Nephron (organoid): ENCODE measurements around the gene PPP1R16B.

Experiments used
- H3K27ac Mint-ChIP-seq, 3 experiments: 2 replicates each; pipeline ENCODE4 v1.8.0; 2020; ENCODE audit warnings: mixed read lengths in 3 of 3, mild to moderate bottlenecking in 2 of 3, moderate library complexity in 1 of 3
- H3K27me3 Mint-ChIP-seq: 2 replicates; pipeline ENCODE4 v1.8.0; 2021; ENCODE audit warnings: low read depth, mild to moderate bottlenecking, moderate library complexity, mixed read lengths
- H3K36me3 Mint-ChIP-seq: 2 replicates; pipeline ENCODE4 v1.8.0; 2020; ENCODE audit warnings: low read depth, mixed read lengths
- H3K4me1 Mint-ChIP-seq: 2 replicates; pipeline ENCODE4 v1.8.0; 2020; ENCODE audit warnings: mixed read lengths
- H3K4me3 Mint-ChIP-seq, 3 experiments: 2 replicates each; pipeline ENCODE4 v1.8.0; 2020; ENCODE audit warnings: mild to moderate bottlenecking in 3 of 3, mixed read lengths in 3 of 3, moderate library complexity in 2 of 3
- H3K9me3 Mint-ChIP-seq: 2 replicates; pipeline ENCODE4 v1.8.0; 2020; ENCODE audit warnings: mixed read lengths
- CTCF ChIP-seq, 3 experiments: fragments of 200-600 bp; sonication (generic); IDR thresholded peaks; one replicate each; pipeline ENCODE4 v1.5.0; 2021; ENCODE audit warnings: antibody characterized with exemption in 3 of 3; ENCODE audit not compliant: unreplicated experiment in 3 of 3

The PPP1R16B gene

DNA sequence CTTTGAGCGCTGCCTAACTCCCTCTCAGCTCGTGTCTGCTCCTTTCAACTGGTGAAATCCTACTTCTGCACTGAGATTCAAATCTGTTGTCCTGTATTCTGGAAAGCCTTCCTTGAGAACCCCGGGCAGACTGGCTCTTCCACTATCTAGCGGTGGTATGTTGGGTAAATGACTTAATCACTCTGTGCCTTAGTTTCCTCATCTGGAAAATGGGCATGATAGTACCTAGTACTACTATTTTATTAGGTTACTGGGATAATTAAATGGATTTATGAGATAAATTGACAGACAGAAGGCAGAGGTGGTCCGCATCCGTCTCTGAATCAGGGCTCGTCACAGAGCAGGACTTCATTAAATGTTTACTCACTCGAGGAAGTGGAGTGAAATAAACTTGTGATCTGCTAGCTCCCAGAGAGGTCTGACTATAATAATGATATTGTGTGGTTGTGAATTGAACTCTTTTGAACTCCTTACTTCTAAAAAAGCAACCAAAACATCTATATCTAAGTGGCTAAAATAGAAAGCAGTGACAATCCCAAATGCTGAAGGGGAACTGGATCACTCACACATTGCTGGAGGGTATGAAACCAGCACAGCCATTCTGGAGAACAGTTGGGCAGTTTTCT is 26.6 kb downstream of the PPP1R16B start:
- Mint-ChIP-seq H3K4me3 (no peak overlapping the region), H3K4me1 (peaks cover 11% of the 10 kb centered on the region), H3K9me3 (no peaks in the 10 kb centered on the region), H3K27me3 (peaks cover 34% of the 10 kb centered on the region), H3K27ac (no peak overlapping the region), H3K36me3 (no peaks in the 10 kb centered on the region)
- no peak for TF ChIP-seq CTCF (IDR thresholded peaks at IDR 0.05; ENCODE audit: unreplicated experiment in 3 of 3)

DNA sequence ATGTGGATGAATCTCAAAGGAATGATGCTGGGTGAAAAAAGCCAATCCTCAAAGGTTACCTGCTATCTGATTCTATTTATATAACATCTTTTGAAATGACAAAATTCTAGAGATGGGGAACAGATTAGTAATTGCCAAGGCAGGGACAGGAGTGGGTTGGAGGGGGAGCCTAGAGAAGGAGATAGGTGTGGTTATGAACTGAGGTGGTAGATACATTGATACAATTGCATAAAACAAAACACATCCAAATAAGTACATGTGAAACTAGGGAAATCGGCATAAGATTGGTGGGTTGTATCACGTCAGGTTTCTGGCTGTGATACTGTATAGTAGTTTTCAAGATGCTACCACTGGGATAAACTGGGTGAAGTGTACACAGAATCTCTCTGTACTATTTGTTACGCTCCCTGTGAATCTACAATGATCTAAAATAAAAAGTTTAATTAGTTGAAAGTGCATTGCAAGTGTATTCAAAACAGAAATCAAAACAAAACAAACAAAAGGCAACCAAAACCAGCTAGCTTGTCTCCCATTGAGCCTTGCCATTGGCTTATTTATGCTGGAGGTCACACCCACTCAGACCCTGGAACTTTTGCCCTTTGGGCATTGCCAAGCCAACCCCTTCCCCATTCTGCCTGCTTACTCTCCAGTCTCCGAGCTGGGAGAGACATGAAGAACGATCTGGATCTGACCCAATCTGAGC is 27.8 kb downstream of the PPP1R16B start:
- H3K36me3 Mint-ChIP-seq, result no peaks in the 10 kb centered on the region
- H3K27ac Mint-ChIP-seq, result no peak overlapping the region
- no peak overlapping the region for H3K4me3 Mint-ChIP-seq
- H3K27me3 Mint-ChIP-seq, result peaks cover 23% of the 10 kb centered on the region
- H3K9me3 Mint-ChIP-seq, result no peaks in the 10 kb centered on the region
- no peaks in the 10 kb centered on the region for H3K4me1 Mint-ChIP-seq
- no peak for TF ChIP-seq CTCF (IDR thresholded peaks at IDR 0.05; ENCODE audit: unreplicated experiment in 3 of 3)

GRCh38 chr20:38833857-38834164 is 28.3 kb downstream of the PPP1R16B start:
- no peaks in the 10 kb centered on the region for H3K4me1 Mint-ChIP-seq
- peaks cover 23% of the 10 kb centered on the region for H3K27me3 Mint-ChIP-seq
- H3K4me3 Mint-ChIP-seq, result no peak overlapping the region
- no peaks in the 10 kb centered on the region for H3K9me3 Mint-ChIP-seq
- H3K27ac Mint-ChIP-seq, result no peak overlapping the region
- no peak for TF ChIP-seq CTCF (IDR thresholded peaks at IDR 0.05; ENCODE audit: unreplicated experiment in 3 of 3)
- no peaks in the 10 kb centered on the region for H3K36me3 Mint-ChIP-seq

GRCh38 chr20:38834868-38835267 is 29.4 kb downstream of the PPP1R16B start:
- no peaks in the 10 kb centered on the region for H3K9me3 Mint-ChIP-seq
- H3K27me3 Mint-ChIP-seq, result peaks cover 19% of the 10 kb centered on the region
- TF ChIP-seq CTCF (IDR thresholded peaks at IDR 0.05; ENCODE audit: unreplicated experiment in 3 of 3), result no peak
- no peak overlapping the region for H3K4me3 Mint-ChIP-seq
- H3K4me1 Mint-ChIP-seq, result no peaks in the 10 kb centered on the region
- no peak overlapping the region for H3K27ac Mint-ChIP-seq
- no peaks in the 10 kb centered on the region for H3K36me3 Mint-ChIP-seq

DNA sequence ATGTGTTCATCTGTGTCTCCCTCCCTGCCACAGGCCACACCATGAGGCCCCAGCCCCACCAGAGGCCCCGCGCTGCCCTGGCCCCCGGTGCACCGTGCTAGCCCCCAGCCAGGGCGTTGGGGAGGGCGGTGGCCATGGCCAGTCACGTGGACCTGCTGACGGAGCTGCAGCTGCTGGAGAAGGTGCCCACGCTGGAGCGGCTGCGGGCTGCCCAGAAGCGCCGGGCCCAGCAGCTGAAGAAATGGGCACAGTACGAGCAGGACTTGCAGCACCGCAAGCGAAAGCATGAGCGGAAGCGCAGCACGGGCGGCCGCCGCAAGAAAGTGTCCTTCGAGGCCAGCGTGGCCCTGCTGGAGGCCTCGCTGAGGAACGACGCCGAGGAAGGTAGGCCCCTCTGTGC is 30.3 kb downstream of the PPP1R16B start:
- no peaks in the 10 kb centered on the region for H3K9me3 Mint-ChIP-seq
- peaks cover 19% of the 10 kb centered on the region for H3K27me3 Mint-ChIP-seq
- no peak for TF ChIP-seq CTCF (IDR thresholded peaks at IDR 0.05; ENCODE audit: unreplicated experiment in 3 of 3)
- no peaks in the 10 kb centered on the region for H3K4me1 Mint-ChIP-seq
- no peak overlapping the region for H3K4me3 Mint-ChIP-seq
- H3K27ac Mint-ChIP-seq, result no peak overlapping the region
- no peaks in the 10 kb centered on the region for H3K36me3 Mint-ChIP-seq

DNA sequence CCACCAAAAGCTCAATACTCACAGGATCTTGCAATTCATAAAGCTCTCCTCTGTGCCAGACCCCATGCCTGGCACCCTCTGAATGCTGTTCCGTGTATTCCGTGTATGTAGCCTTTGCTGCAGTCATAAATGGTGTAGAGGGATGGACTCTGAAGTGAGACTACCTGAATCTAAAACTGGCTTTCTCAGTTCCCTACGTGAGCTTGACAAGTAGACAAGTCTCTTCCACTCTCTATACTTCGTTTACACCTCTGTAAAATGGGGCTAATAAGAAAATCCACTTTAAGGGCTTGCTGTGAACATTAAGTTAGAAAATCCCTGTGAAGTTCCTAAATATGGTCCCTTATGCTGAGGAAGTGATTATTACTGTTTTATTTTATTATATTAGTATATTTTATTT is 31.5 kb downstream of the PPP1R16B start:
- H3K27ac Mint-ChIP-seq, result no peak overlapping the region
- no peaks in the 10 kb centered on the region for H3K4me1 Mint-ChIP-seq
- no peak overlapping the region for H3K4me3 Mint-ChIP-seq
- H3K27me3 Mint-ChIP-seq, result peaks cover 21% of the 10 kb centered on the region
- TF ChIP-seq CTCF (IDR thresholded peaks at IDR 0.05; ENCODE audit: unreplicated experiment in 3 of 3), result no peak
- H3K36me3 Mint-ChIP-seq, result no peaks in the 10 kb centered on the region
- no peaks in the 10 kb centered on the region for H3K9me3 Mint-ChIP-seq
